ENCODE data around the gene NLGN1.

GRCh38 chr3:174318181-174318580, 920.6 kb downstream of the NLGN1 start:
- no peak for TF ChIP-seq EP300 (IDR thresholded peaks at IDR 0.05)
- TF ChIP-seq POLR2A (IDR thresholded peaks at IDR 0.05; ENCODE audit: low read length): no peak
- no peak for TF ChIP-seq CTCF (IDR thresholded peaks at IDR 0.05)
- no peak for TF ChIP-seq MYC (IDR thresholded peaks at IDR 0.05; ENCODE audit: borderline replicate concordance, low read length)
- no peak for TF ChIP-seq POLR2AphosphoS2 (conservative IDR thresholded peaks at IDR 0.05; ENCODE audit: low read length)
- no peak for TF ChIP-seq FOSL2 (IDR thresholded peaks at IDR 0.05)
- no peak for TF ChIP-seq FOSL2 (CRISPR knock-in tag; IDR thresholded peaks at IDR 0.05)
- TF ChIP-seq BHLHE40 (IDR thresholded peaks at IDR 0.05; ENCODE audit: low read depth, low read length): no peak
- TF ChIP-seq, protein P1, sequence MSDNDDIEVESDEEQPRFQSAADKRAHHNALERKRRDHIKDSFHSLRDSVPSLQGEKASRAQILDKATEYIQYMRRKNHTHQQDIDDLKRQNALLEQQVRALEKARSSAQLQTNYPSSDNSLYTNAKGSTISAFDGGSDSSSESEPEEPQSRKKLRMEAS (IDR thresholded peaks at IDR 0.05): no peak
